ENCODE results near the gene CTNND2. TPM values are rescaled to one million over a fixed set of nuclear protein-coding genes. Genes with fewer than 3 reads are reported as not detected.

Gene CTNND2
- total RNA-seq, 3 donors from 2014 or later (not counting 1 experiment from before 2014, with no cell fraction given) = not detected

DNA sequence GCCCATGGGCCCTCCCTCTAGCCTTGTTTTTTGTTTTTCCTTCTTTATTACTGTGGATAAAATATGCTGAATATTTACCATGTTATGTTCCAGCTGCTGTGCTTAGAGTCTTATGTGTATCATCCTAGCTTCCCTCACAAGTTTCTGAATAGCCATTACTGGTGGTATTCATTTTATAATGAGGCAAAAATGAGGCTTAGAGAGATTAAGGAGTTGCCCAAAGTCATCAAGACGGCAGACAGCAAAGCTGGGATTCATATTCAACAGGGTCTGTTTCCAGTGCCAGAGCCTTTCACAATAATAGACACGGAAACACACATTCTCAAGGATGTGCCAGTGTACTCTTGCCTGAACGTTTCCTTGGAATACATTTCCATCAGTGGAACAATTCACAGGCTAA is 258.1 kb downstream of the CTNND2 start:
- H3K4me3 ChIP-seq (ENCODE audit: low read length) = no peak overlapping the region
- DNase-seq (no peak), ATAC-seq (no peak)
- 85% methylated on average over 3 of the region's 3 CpGs for WGBS (ENCODE audit: insufficient coverage)
- no peaks in the 10 kb centered on the region for H3K36me3 ChIP-seq (ENCODE audit: control insufficient read depth, insufficient read depth, low read length)
- peaks cover 0 to 3% of the 10 kb centered on the region in 2 donors for H3K9me3 Mint-ChIP-seq
- no peak overlapping the region for H3K27ac ChIP-seq (ENCODE audit: low read length)
- H3K4me3 Mint-ChIP-seq = no peak overlapping the region
- H3K9me3 ChIP-seq (ENCODE audit: control insufficient read depth, insufficient read depth, low read length) = peaks cover 3% of the 10 kb centered on the region
- no peaks in the 10 kb centered on the region for H3K27me3 Mint-ChIP-seq (ENCODE audit: low read depth in 2 of 2)
- no peaks in the 10 kb centered on the region for H3K36me3 Mint-ChIP-seq
- intact Hi-C loops (cut with micrococcal nuclease) = no loop called here
- TF ChIP-seq, protein P1, sequence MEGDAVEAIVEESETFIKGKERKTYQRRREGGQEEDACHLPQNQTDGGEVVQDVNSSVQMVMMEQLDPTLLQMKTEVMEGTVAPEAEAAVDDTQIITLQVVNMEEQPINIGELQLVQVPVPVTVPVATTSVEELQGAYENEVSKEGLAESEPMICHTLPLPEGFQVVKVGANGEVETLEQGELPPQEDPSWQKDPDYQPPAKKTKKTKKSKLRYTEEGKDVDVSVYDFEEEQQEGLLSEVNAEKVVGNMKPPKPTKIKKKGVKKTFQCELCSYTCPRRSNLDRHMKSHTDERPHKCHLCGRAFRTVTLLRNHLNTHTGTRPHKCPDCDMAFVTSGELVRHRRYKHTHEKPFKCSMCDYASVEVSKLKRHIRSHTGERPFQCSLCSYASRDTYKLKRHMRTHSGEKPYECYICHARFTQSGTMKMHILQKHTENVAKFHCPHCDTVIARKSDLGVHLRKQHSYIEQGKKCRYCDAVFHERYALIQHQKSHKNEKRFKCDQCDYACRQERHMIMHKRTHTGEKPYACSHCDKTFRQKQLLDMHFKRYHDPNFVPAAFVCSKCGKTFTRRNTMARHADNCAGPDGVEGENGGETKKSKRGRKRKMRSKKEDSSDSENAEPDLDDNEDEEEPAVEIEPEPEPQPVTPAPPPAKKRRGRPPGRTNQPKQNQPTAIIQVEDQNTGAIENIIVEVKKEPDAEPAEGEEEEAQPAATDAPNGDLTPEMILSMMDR (IDR thresholded peaks at IDR 0.05) = no peak
- peaks cover 22% of the 10 kb centered on the region in 2 donors for H3K4me1 Mint-ChIP-seq
- no peak overlapping the region for H3K27ac Mint-ChIP-seq
- H3K27me3 ChIP-seq (ENCODE audit: control insufficient read depth, insufficient read depth, low read length) = no peaks in the 10 kb centered on the region
- H3K4me1 ChIP-seq (ENCODE audit: control insufficient read depth, insufficient read depth, low read length) = peaks cover 9% of the 10 kb centered on the region

DNA sequence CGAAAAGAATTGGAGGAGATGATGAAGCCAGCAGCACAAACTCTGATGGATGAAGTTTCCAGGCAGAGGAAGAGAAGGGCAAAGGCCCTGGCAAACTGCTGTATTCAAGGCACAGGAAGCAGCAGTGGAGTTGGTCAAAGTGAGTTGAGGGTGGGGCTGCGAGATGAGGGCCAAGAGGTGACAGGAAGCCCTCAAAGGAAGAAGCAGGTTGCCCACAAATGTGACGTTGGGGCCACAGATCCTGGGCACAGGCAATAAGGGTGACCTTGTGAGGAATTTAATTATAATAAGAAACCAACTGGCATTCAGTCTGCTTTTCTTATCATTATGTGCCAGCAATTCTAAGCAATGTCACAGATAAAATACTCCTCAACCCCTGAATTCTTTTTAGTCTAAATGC is 261.8 kb downstream of the CTNND2 start:
- H3K4me3 ChIP-seq (ENCODE audit: low read length) = no peak overlapping the region
- peak; percentile 7 to 29 for DNase-seq
- H3K4me1 Mint-ChIP-seq = peaks cover 20 to 25% of the 10 kb centered on the region in 2 donors
- 9% methylated on average over 3 of the region's 3 CpGs for WGBS (ENCODE audit: insufficient coverage)
- H3K36me3 Mint-ChIP-seq = no peaks in the 10 kb centered on the region
- intact Hi-C loops (cut with micrococcal nuclease) = no loop called here
- peak overlapping the region; percentile 26 for H3K27ac ChIP-seq (ENCODE audit: low read length)
- H3K4me1 ChIP-seq (ENCODE audit: control insufficient read depth, insufficient read depth, low read length) = peaks cover 9% of the 10 kb centered on the region
- ATAC-seq = peak; percentile 77 to 99 (median 96)
- no peaks in the 10 kb centered on the region for H3K27me3 ChIP-seq (ENCODE audit: control insufficient read depth, insufficient read depth, low read length)
- H3K27me3 Mint-ChIP-seq (ENCODE audit: low read depth in 2 of 2) = no peaks in the 10 kb centered on the region
- H3K36me3 ChIP-seq (ENCODE audit: control insufficient read depth, insufficient read depth, low read length) = no peaks in the 10 kb centered on the region
- H3K9me3 ChIP-seq (ENCODE audit: control insufficient read depth, insufficient read depth, low read length) = no peaks in the 10 kb centered on the region
- H3K27ac Mint-ChIP-seq = peak overlapping the region; percentile 39 to 57
- no peaks in the 10 kb centered on the region for H3K9me3 Mint-ChIP-seq
- H3K4me3 Mint-ChIP-seq = peak overlapping the region; percentile 81
- TF ChIP-seq, protein P1 (IDR thresholded peaks at IDR 0.05) = no peak

DNA sequence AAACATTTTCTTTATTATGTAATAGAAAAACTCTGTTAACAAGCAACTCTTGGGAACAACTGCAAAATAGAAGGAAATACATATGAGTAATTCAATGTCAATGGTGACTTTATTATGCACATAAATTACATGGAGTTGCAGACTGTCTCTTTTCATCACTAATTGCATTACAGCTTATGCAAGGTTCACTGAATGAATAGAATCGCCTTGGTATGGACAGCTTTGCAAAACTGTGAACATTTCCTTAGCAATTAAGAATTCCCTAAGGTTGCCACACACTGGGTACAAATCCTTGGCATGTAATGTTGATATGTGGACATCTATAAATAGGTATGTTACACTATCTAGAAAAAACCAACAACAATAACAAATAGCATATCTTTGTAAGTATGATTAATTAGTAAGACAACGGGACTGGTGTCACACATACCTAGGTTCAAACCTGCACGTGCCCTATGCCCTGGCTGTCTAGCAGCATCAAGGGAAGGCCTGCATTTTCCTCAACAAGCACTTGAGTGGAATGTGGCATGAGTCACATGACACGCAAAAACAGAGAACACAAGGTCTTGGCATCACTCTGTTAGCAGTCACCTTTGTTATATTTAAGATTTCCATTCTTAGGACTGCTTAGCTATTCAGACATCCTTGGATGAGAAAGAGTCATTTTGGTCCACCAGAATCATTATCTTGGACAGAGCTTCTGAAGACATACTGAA is 263.9 kb downstream of the CTNND2 start:
- no peaks in the 10 kb centered on the region for H3K9me3 Mint-ChIP-seq
- no peaks in the 10 kb centered on the region for H3K9me3 ChIP-seq (ENCODE audit: control insufficient read depth, insufficient read depth, low read length)
- peak overlapping the region; percentile 11 to 48 for H3K27ac Mint-ChIP-seq
- no peaks in the 10 kb centered on the region for H3K36me3 ChIP-seq (ENCODE audit: control insufficient read depth, insufficient read depth, low read length)
- no peak overlapping the region for H3K4me3 Mint-ChIP-seq
- H3K4me1 ChIP-seq (ENCODE audit: control insufficient read depth, insufficient read depth, low read length) = peaks cover 9% of the 10 kb centered on the region
- TF ChIP-seq, protein P1 (IDR thresholded peaks at IDR 0.05) = no peak
- whole genome bisulfite sequencing (ENCODE audit: insufficient coverage) = 95% methylated on average over 4 of the region's 4 CpGs
- ATAC-seq (no peak), DNase-seq (no peak)
- intact Hi-C loops (cut with micrococcal nuclease) = no loop called here
- H3K4me1 Mint-ChIP-seq = peaks cover 20 to 25% of the 10 kb centered on the region in 2 donors
- H3K27me3 Mint-ChIP-seq (ENCODE audit: low read depth in 2 of 2) = no peaks in the 10 kb centered on the region
- no peaks in the 10 kb centered on the region for H3K27me3 ChIP-seq (ENCODE audit: control insufficient read depth, insufficient read depth, low read length)
- H3K27ac ChIP-seq (ENCODE audit: low read length) = no peak overlapping the region
- no peaks in the 10 kb centered on the region for H3K36me3 Mint-ChIP-seq
- H3K4me3 ChIP-seq (ENCODE audit: low read length) = no peak overlapping the region

DNA sequence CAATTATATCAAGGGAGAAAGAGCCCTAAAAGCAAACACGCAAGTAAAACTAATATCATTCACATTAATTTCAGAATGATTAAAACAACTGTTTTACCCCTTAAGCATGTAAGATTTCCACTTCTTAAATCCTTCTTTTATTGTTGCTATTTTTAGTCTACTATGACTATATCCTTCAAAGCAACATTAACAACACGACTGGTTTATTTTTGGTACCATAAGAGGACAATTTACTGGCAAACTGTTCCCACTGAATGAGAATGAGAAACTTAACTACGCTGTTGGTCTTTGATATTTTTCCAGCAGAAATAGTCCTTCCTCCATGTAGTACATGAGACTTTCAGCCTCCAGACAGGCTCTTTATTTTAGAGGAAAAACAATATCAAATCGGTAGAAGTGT is 281.5 kb downstream of the CTNND2 start:
- no peaks in the 10 kb centered on the region for H3K4me1 Mint-ChIP-seq
- intact Hi-C loops (cut with micrococcal nuclease) = no loop called here
- peaks cover 12% of the 10 kb centered on the region for H3K36me3 Mint-ChIP-seq
- H3K27me3 Mint-ChIP-seq (ENCODE audit: low read depth in 2 of 2) = no peaks in the 10 kb centered on the region
- Histone ChIP-seq H3K36me3 (ENCODE audit: control insufficient read depth, insufficient read depth, low read length) (no peaks in the 10 kb centered on the region), H3K4me3 (ENCODE audit: low read length) (no peak overlapping the region), H3K9me3 (ENCODE audit: control insufficient read depth, insufficient read depth, low read length) (no peaks in the 10 kb centered on the region), H3K4me1 (ENCODE audit: control insufficient read depth, insufficient read depth, low read length) (no peaks in the 10 kb centered on the region), H3K27ac (ENCODE audit: low read length) (no peak overlapping the region), H3K27me3 (ENCODE audit: control insufficient read depth, insufficient read depth, low read length) (no peaks in the 10 kb centered on the region)
- TF ChIP-seq, protein P1 (IDR thresholded peaks at IDR 0.05) = no peak
- no peak overlapping the region for H3K4me3 Mint-ChIP-seq
- ATAC-seq = no peak
- DNase-seq = no peak
- H3K27ac Mint-ChIP-seq = no peak overlapping the region
- WGBS (ENCODE audit: insufficient coverage) = 93% methylated on average over 3 of the region's 4 CpGs
- H3K9me3 Mint-ChIP-seq = no peaks in the 10 kb centered on the region
